ENCODE data around the gene PFN1. TPM values are rescaled to one million over a fixed set of nuclear protein-coding genes. Genes with fewer than 3 reads are reported as not detected.

The PFN1 gene
- total RNA-seq, 1 donor from 2014 or later = 218 TPM

DNA sequence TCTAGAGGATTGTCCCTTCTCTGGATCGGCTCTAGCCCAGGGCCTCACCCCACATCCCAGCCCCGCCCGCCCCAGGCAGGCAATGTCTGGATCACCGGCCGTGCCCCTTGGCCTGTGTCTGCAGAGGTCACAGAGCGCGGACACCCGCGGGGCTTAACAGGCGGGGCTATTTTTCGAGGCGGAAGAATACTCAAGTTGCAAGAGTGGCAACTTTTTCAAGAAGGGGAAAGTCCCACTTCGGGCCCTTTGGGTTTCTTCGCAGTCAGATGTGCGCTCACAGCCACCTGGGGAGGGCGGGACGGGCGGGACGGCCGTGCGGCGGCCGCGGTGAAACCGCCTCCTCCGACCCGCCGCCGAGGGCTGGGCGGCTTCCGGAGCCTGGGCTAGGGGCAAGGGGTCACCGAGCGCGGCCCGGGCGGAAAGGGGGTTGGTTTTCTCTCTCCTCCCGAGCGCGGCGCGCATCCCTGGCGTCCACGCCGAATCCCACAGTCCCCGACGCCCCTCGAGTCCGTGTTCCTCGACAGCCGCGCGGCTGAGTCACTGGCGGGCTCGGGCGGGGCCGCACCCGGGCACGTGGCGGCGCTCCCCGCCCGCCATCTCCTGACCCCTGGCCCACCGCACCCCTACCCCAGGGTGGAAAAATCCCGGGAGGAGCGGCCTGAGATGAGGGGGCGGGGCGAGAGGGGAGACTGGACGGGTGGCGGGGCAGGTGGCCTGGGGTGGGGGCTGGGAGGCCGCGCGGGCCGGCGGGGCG, 1.2 kb upstream of the PFN1 start:
- peak; percentile 35 for ATAC-seq
- intact Hi-C loops (cut with DNase I) = loop anchor here (5.0 kb wide), 1 partner anchor 38 kb away; the partner anchor contains the start of gene CAMTA2
- peak; percentile 88 for DNase-seq (ENCODE audit: missing footprints)

DNA sequence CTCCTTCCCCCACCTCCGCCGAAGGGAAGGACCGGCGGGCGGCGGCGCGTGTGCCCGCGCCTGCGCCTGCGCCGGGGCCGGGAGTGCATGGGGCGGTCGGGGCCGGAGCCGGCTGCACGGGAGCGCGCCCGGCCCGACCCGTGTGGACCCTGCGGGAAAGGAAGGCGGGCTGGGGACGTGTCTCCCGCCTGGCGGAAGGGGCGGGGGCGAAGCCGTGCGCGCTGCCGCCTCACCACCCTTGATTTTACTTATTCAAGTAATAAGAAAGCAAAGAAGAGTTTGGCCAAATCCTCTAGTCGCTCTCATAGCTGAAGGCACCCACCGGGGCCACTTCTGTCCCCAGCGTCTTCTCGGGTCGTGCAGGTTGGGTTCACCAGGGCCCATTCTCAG, 596 bp upstream of the PFN1 start:
- peak; percentile 86 for ATAC-seq
- DNase-seq (ENCODE audit: missing footprints) = peak; percentile 92
- intact Hi-C loops (cut with DNase I) = loop anchor here (1.0 to 5.0 kb wide), 3 partner anchors 9 to 38 kb away; partner anchors contain the start of genes CAMTA2, RNF167, SLC25A11 and SPAG7

DNA sequence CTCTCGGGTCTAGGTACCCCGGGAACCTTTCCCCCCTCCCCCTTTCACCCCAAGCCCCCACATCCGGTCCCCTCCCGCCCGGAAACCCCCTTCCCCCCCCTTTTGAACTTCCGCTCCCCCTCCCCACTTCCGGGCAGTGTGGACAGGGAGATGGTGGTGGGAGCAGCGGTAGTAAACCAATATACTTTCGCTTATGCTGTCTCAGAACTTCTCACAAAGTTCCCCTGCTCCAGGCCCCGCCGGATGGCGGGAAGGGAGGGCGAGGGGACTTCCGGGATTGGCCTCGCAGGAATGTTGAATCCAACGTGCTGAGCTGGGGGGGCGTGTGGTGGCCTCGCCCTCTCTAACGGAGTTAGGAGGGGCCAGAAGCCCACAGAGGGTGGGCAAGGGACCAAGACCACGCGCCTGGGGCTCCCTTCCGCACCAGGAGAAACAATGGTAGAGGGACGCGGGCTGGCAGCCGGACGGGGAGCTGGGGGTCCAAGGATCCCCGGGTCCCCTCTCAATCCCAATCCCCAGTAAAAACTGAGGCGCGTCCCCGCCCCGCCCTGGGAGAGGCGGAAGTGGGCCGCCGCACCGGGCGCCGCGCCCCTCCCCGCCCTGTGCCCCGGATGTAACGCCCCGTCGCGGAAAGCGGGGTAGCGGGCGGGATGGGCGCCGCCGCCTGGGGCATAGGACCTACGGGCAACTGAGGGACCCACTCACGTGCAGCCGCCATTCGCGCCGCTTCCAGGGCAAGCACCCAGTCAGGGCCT, 742 bp downstream of the PFN1 start:
- peak; percentile 88 for DNase-seq (ENCODE audit: missing footprints)
- peak; percentile 32 for ATAC-seq
- intact Hi-C loops (cut with DNase I) = loop anchor here (1.0 to 5.0 kb wide), 3 partner anchors 7 to 40 kb away; partner anchors contain the start of genes CAMTA2, RNF167, SLC25A11 and SPAG7

DNA sequence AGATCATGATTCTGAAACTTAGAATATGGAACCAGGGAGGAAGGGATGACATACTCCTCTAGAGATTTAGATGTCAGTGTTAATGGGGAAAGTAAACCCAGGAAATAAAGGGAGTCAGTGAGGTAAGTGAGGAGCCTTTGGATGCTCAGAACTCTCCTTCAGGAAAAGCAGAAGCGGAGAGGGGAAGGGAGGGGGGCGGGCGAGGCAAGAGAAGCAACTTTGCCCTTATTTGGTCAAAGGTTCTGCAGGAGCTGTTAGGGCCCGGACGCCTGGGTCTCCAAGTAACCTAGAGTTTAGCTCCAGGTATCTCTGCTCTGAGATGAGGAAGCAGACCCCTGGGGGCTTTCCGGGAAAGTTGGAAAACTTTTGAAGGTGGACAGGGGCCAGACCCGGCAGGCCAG, 1.3 kb downstream of the PFN1 start:
- no peak for ATAC-seq
- intact Hi-C loops (cut with DNase I) = loop anchor here (5.0 kb wide), 1 partner anchor 40 kb away; the partner anchor contains the start of gene CAMTA2
- no peak for DNase-seq (ENCODE audit: missing footprints)

DNA sequence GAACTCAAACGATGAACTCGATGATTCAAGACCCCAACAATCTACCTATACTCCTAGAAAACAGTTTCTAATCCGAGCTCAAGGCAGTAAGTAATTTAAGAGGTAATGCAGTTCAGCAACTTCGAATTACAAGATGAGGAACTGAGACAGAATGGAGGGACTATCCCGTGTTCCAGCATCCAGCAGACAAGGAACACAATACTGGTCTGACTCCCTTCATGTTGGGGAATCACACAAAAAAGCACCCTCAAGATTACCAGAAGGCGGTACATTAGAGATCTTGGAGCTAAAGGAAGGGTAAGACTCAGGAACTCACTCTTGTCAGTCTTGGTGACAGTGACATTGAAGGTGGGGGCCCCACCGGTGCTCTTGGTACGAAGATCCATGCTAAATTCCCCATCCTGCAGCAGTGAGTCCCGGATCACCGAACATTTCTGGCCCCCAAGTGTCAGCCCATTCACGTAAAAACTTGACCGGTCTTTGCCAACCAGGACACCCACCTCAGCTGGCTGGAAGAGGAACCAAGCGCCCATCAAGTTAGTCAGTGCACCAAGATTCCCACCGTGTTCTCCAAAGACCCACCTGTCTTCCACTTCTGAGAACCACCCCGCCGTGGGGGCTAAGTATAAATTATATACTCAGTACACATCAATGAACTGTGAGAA, 1.9 kb downstream of the PFN1 start:
- ATAC-seq = no peak
- DNase-seq (ENCODE audit: missing footprints) = no peak
- intact Hi-C loops (cut with DNase I) = loop anchor here (5.0 kb wide), 1 partner anchor 41 kb away; the partner anchor contains the start of gene CAMTA2

DNA sequence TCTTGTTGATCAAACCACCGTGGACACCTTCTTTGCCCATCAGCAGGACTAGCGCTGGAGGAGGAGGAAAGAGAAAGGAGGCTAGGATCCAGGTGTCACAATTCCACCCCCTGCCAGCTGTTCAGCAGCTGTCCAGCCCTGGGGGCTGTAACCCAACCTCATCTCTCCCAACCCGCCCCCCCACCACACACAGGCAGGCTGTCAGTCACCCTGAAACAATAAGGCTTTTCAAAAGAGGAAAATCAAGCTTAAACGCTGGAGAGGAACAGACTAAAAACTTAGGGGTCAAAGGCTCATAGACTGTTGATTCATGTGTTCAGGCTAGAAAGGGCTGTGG, 2.4 kb downstream of the PFN1 start:
- intact Hi-C loops (cut with DNase I) = loop anchor here (5.0 kb wide), 1 partner anchor 41 kb away; the partner anchor contains the start of gene CAMTA2
- ATAC-seq (no peak), DNase-seq (ENCODE audit: missing footprints) (no peak)

DNA sequence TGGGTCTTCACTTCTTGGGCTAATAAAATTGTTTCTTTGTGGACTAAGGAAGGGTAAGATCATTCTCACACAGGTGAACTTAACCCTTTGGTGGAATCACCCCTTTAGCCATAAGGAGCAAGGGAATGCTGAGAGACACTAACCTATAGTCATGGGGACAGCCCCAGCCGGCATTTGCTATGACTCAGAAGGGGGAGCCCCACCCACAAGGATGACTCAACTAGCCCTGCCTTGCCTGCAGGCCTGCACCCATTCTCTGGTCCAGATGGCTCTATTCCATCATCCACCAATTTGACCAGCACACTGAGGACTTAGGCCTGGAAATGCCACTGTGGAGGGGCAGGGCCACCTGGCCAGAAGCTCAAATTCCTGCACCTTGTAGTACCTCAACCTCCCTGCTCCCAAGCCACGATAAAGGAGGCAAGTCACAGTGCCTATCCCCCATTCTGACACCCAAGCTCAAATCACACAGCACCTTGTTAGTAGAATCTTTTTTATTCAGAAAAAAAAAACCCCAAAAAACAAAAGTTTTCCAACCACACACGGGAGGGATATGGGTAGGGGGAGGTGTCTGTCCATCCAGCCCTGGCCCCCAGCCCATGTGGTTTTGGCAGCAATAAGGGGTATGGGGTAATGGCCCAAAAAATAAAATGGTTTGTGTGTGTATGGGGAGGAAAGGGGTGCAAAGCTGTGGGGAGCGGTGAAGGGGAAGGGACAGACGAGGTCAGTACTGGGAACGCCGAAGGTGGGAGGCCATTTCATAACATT, 3.0 kb downstream of the PFN1 start:
- peak; percentile 24 for ATAC-seq
- peak; percentile 86 for DNase-seq (ENCODE audit: missing footprints)
- intact Hi-C loops (cut with DNase I) = loop anchor here (5.0 kb wide), 1 partner anchor 42 kb away; the partner anchor contains the start of gene CAMTA2

DNA sequence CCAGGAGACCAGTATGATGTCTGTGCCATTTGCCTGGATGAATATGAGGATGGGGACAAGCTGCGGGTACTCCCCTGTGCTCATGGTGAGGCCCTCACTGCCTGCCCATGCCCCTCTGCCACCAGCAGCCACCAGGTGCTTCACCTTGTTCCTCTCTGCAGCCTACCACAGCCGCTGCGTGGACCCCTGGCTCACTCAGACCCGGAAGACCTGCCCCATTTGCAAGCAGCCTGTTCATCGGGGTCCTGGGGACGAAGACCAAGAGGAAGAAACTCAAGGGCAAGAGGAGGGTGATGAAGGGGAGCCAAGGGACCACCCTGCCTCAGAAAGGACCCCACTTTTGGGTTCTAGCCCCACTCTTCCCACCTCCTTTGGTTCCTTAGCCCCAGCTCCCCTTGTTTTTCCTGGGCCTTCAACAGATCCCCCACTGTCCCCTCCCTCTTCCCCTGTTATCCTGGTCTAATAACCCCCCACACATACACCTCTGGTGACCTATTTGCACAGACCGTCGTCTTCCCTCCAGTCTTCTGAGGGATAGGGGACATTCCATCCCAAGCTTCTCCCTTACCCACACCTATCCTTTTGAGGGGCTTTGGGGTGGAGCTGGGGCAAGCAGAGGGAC, 3.7 kb downstream of the PFN1 start:
- intact Hi-C loops (cut with DNase I) = loop anchor here (5.0 kb wide), 1 partner anchor 43 kb away; the partner anchor contains the start of gene CAMTA2
- no peak for ATAC-seq
- no peak for DNase-seq (ENCODE audit: missing footprints)

DNA sequence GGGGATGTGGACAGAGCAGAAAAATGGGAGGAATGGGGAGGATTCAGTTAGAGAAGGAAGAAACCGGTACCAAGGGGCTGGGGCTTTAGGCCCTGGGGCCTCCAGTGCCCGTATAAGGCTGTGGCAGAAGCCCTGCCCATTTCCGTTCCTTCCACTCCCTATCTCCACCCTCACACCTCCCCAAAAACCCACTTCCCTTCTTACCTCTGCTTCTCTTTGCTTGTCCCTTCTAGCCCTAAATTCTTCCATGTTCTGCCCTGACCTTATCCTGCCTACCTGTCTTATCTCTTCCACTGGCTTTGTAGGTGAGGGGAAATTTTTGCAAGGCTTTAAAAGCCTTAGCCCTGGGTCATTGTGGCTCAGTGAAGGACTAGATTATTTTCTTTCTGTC, 4.2 kb downstream of the PFN1 start:
- ATAC-seq (no peak), DNase-seq (ENCODE audit: missing footprints) (no peak)
- intact Hi-C loops (cut with DNase I) = no loop called here

DNA sequence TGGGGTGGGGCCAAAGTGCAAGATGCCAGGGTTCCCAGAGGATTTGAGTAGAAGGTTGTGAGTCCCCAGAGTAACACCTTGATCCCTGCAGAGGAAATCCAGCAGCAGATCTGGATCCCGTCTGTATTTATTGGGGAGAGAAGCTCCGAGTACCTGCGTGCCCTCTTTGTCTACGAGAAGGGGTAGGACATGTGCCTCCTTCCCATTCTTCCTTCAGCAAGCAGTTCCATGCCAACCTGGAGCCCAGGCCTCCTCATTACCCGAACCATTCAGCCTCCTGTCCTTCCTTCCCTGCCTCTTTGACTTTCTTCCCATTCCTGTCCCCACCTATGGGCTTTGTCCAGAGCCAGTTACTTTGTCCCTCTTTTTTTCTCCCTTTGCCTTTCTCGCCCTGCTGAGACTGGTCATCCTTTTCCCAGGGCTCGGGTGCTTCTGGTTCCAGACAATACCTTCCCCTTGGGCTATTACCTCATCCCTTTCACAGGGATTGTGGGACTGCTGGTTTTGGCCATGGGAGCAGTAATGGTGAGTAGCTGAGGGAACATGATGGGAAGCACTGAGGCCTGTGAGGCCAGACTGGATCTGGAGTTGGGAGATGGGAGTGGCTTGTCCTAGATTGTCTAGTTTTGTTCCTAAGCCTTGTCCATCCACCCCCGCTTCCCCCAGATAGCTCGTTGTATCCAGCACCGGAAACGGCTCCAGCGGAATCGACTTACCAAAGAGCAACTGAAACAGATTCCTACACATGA, 5.4 kb downstream of the PFN1 start:
- DNase-seq (ENCODE audit: missing footprints) = no peak
- ATAC-seq = no peak
- intact Hi-C loops (cut with DNase I) = no loop called here

DNA sequence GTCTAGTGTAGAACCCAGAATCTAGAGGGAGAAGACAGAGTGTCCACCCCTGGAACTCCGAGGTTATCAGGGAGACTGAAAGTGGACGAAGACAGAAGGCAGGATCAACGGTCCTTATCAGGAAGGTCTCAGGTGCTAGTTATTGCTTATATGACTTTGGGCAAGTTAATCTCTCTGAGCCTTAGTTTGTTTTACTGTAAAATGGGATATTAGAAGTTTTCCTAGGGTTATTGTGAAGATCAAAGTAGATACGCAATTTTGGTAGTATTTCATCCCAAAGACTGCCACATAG, 7.1 kb downstream of the PFN1 start:
- intact Hi-C loops (cut with DNase I) = no loop called here
- no peak for DNase-seq (ENCODE audit: missing footprints)
- no peak for ATAC-seq

DNA sequence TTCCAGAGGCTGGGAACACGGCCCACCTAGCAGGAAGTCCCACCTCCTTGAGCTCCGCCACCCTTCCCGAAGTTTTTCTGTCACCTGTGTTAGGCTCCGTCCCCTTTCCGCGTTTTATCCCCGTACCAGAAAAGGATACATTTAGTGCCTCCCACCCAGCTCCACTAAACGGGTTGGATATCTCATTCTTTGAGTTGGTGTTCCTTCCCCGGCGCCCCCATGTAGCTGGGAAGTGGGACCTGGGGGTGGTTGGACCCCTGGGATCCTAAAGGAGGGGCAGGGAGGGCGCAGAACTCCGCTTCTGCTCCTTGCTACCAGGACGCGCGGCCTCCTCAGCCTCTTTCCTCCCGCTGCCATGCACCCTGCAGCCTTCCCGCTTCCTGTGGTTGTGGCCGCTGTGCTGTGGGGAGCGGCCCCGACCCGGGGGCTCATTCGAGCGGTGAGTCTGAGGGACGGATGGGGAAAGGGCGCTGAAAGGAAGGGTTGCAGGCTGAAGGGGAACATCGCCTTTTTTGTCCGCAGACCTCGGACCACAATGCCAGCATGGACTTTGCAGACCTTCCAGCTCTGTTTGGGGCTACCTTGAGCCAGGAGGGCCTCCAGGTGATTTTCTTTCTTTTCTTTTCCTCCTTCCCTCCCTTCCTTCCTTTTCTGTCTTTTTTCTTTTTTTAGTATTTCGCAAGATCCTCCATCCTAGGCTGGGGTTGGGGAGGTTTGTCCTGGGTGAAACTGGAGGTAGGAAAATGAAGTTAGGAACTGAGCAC, 7.6 kb downstream of the PFN1 start:
- intact Hi-C loops (cut with DNase I) = loop anchor here (1.0 kb wide), 2 partner anchors 8 to 27 kb away; partner anchors contain the start of genes PFN1 and SPAG7
- ATAC-seq = peak; percentile 73
- peak; percentile 79 for DNase-seq (ENCODE audit: missing footprints)

DNA sequence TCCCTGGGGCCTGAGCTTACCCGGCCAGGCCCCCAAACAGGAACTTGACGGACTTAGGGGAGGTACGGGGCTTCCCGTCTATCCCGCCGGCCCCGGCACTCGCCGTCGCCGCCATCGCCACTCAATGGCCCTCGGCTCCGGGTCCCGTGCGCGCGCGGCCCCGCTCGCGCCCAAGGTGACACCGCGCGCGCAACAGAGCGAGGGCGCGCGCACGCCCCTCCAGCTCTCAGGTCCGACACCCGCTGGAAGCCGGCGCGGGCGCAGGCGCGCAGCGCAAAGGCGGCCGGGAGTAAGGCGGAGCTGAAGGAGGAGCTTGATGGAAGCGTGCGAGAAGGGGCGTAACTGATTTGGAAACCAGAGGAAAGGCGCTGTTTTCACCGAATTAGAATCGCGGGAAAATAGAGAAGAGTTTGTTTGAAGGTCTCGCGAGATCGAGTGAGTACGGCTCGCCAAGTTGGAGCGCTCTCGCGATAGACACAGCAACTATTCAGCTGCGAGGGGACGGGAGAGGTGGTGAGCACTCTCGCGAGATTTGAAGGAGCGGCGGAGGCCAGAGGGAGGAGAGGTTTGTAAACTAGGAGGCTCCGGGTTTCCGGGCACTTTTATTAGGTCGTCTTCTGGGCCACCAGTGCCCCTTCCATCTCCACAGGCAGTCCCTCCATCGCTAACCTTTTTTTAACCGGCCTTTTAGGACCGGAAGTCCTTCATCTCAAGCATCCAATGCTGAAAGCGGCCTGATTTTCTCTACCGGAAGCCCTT, 8.4 kb downstream of the PFN1 start, which contains the start of the genes RNF167 and SLC25A11:
TSS of gene RNF167 (plus strand) at position 473 of the 759 bp plus-strand sequence. CDS start 642 bp downstream, outside the sequence.
TSS of gene SLC25A11 (minus strand) at position 251 of the 759 bp plus-strand sequence. CDS start at position 115, 136 bp downstream.
- ATAC-seq = peak; percentile 94
- peak; percentile 97 for DNase-seq (ENCODE audit: missing footprints)
- intact Hi-C loops (cut with DNase I) = loop anchor here (1.0 kb wide), 2 partner anchors 8 to 27 kb away; partner anchors contain the start of genes PFN1 and SPAG7

DNA sequence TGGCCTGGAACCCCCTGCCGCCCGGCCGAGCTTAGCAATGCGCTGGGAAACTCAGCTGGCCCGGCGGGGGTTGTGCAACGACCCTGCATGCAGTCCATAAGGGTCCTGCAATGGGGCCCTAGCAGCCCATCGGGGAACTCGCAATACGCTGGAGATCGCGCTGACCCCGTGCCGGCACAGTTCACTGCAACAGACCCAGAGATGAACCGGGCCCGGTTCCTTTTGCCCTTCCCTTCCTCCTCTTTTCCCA, 8.9 kb downstream of the PFN1 start:
- DNase-seq (ENCODE audit: missing footprints) = peak; percentile 76
- ATAC-seq = no peak
- intact Hi-C loops (cut with DNase I) = no loop called here

DNA sequence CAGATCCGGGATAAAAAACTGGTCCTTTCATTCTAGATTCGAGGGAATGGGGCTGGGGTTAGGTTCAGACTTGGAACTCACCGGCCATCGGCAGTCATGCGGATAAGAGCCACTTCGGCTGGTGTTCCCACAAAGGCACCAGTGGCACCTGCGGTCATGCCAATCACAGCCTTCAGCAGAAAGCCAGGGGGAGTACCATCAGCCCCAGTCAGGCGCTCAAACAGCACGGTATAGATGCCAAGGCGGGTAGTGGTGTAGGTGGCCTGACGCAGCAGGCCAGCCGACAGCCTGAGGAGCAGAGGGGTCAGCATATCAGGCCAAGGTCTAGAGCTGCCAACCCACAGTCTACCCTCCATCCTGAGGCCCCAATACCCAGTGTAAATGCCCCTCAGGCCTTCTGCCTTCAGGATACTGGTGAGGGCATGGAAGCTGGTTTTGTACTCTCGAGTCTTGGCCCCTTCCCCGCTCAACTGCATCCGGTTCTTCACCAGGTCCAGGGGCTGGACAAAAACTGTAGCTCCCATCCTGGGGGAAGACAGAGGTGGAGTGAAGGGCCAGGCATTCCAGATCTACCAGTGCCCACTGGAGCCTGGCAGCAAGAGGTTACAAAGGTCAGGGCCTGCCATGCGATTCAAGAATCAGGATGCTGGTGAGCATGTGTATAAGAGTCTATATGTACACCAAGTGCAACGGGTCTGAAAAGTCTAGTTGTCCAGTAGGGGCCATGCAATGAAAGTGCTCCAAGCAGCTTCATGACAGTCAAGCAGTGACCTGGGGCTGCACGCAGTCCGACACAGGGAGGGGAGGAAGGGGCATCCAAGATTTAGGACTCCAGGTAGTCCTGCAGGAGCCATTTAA, 9.4 kb downstream of the PFN1 start:
- DNase-seq (ENCODE audit: missing footprints) = no peak
- ATAC-seq = no peak
- intact Hi-C loops (cut with DNase I) = no loop called here

Measured in Right ventricle myocardium inferior (tissue), 1 donor.